ENCODE data around the gene INSM2. TPM values are rescaled to one million over a fixed set of nuclear protein-coding genes. Genes with fewer than 3 reads are reported as not detected.

Gene INSM2
- total and polyA plus RNA-seq, 2 of the 13 experiments (the other 11 are each of a cell fraction or from before 2014, with no cell fraction given) = not detected

DNA sequence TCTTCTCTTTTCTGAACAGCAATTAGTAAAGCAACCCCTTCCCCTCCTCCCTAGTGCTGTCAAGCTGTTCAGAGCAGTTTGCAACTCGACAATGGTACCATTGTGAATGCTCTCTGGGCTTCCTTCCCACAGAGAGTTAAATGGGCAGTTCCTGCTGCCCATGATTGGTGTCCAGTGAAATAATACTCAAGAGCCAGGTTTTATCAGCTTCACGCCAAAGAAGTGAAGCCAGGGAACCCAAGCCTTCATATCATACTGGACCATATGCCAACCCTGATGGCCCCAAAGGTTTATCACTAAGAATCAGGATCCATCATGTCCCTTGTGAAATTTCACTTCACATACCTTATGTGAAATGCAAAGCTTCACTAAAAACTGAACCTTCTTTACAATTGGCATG lies 24.7 kb downstream of the INSM2 start:
- no peaks in the 10 kb centered on the region for H3K9me3 ChIP-seq (ENCODE audit: low read length)
- ATAC-seq (0 out of 3 replicates have a peak, but pooled peaks have one; percentile 20), DNase-seq (ENCODE audit: low spot score) (no peak), FAIRE-seq (no peak)
- H3K27ac ChIP-seq (ENCODE audit: extremely low read length, insufficient read depth, low read length) = no peak overlapping the region
- CTCF ChIA-PET (ENCODE audit: low intra/inter-chr PET ratio, low total read pairs) = no interaction called here
- POLR2A ChIA-PET = no interaction called here
- WGBS (ENCODE audit: low lambda C conversion rate) = 88% methylated on average over 2 of the region's 2 CpGs
- no peaks in the 10 kb centered on the region for H3K4me1 ChIP-seq (ENCODE audit: insufficient read depth, low read length)
- H2AFZ ChIP-seq (ENCODE audit: low read length) = no peak overlapping the region
- H3K4me3 ChIP-seq (replicated peaks in 1 of 3; ENCODE audit: insufficient read depth in 1 of 3, low read depth in 2 of 3, low read length in 3 of 3) = no peak overlapping the region
- intact Hi-C loops (cut with micrococcal nuclease; ENCODE audit: unreplicated experiment) (no loop called here), in situ Hi-C loops (cut with HindIII; ENCODE audit: extremely low pct_ligation_motif_present, low pct_unique_long_range_greater_than_20kb) (no loop called here)
- H3K79me2 ChIP-seq (ENCODE audit: insufficient read depth, low read length) = no peaks in the 10 kb centered on the region
- TF ChIP-seq RBM22 (optimal IDR thresholded peaks at IDR 0.05; ENCODE audit: low read length) (peak; percentile 93), ZNF652 (CRISPR knock-in tag; IDR thresholded peaks at IDR 0.05; ENCODE audit: borderline replicate concordance, low read depth) (peak; percentile 80), ZBTB7B (CRISPR knock-in tag; IDR thresholded peaks at IDR 0.05) (no peak)
- TF ChIP-seq, protein P1, sequence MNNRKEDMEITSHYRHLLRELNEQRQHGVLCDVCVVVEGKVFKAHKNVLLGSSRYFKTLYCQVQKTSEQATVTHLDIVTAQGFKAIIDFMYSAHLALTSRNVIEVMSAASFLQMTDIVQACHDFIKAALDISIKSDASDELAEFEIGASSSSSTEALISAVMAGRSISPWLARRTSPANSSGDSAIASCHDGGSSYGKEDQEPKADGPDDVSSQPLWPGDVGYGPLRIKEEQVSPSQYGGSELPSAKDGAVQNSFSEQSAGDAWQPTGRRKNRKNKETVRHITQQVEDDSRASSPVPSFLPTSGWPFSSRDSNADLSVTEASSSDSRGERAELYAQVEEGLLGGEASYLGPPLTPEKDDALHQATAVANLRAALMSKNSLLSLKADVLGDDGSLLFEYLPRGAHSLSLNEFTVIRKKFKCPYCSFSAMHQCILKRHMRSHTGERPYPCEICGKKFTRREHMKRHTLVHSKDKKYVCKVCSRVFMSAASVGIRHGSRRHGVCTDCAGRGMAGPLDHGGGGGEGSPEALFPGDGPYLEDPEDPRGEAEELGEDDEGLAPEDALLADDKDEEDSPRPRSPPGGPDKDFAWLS (CRISPR knock-in tag; IDR thresholded peaks at IDR 0.05; ENCODE audit: borderline replicate concordance) = 0 out of 2 replicates have a peak, but pooled peaks have one; percentile 50
- H3K4me2 ChIP-seq (ENCODE audit: low read depth, low read length) = no peak overlapping the region
- no peaks in the 10 kb centered on the region for H4K20me1 ChIP-seq (ENCODE audit: insufficient read depth, low read length)
- no TSS peak for BruUV-seq (replicated peaks)
- no peaks in the 10 kb centered on the region for H3K27me3 ChIP-seq (ENCODE audit: control insufficient read depth in 1 of 2, insufficient read depth in 2 of 2, low read length in 2 of 2)
- H3K36me3 ChIP-seq (replicated peaks in 1 of 2; ENCODE audit: control insufficient read depth in 1 of 2, insufficient read depth in 2 of 2, low read length in 2 of 2) = no peaks in the 10 kb centered on the region
- H3K9ac ChIP-seq (ENCODE audit: insufficient read depth, low read depth, low read length) = no peak overlapping the region

DNA sequence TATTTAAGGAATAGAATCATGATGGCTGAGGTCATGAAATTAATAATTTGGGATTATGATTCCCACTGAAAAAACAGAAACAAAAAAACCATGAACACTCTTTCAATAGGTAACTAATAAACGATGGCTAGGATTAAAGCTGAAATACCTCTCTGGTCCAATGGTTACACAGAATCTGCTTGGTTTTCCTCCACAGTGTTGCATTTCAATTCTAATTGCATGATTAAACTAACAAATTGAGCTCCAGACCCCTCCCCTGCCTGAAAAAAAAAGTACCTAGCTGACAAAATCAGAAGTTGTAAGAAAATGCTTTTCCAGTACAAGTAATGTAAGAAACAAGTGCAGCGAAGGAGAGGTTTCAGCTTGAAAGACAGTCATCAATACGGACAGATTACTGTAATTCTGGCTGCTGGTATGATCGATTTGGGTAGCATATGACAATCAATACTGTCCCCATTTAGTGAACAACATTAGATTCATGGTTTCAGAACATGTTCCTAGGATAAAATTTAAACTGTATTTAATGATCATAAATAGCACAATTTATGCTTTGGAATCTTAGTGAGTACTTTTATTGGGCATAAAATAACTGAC lies 32.0 kb downstream of the INSM2 start:
- no peak overlapping the region for H3K9ac ChIP-seq (ENCODE audit: insufficient read depth, low read depth, low read length)
- no peaks in the 10 kb centered on the region for H3K4me1 ChIP-seq (ENCODE audit: insufficient read depth, low read length)
- WGBS (ENCODE audit: low lambda C conversion rate) = 93% methylated on average over 4 of the region's 4 CpGs
- ChIA-PET CTCF (ENCODE audit: low intra/inter-chr PET ratio, low total read pairs) (no interaction called here), POLR2A (no interaction called here)
- H3K27ac ChIP-seq (ENCODE audit: extremely low read length, insufficient read depth, low read length) = no peak overlapping the region
- H3K27me3 ChIP-seq (ENCODE audit: control insufficient read depth in 1 of 2, insufficient read depth in 2 of 2, low read length in 2 of 2) = no peaks in the 10 kb centered on the region
- ATAC-seq = no peak
- H3K4me3 ChIP-seq (replicated peaks in 1 of 3; ENCODE audit: insufficient read depth in 1 of 3, low read depth in 2 of 3, low read length in 3 of 3) = no peak overlapping the region
- H3K79me2 ChIP-seq (ENCODE audit: insufficient read depth, low read length) = no peaks in the 10 kb centered on the region
- peaks cover 2 to 15% of the 10 kb centered on the region in 2 experiments; a peak in 4 of 5 replicates for H3K36me3 ChIP-seq (replicated peaks in 1 of 2; ENCODE audit: control insufficient read depth in 1 of 2, insufficient read depth in 2 of 2, low read length in 2 of 2)
- 0 out of 2 replicates have a peak, but pooled peaks have one; percentile 20 for TF ChIP-seq HNRNPUL1 (IDR thresholded peaks at IDR 0.05; ENCODE audit: low read depth, low read length)
- TF ChIP-seq SYNCRIP (IDR thresholded peaks at IDR 0.05; ENCODE audit: insufficient read depth, low read depth, low read length) = 0 out of 2 replicates have a peak, but pooled peaks have one; percentile 73
- TF ChIP-seq MBD4 (IDR thresholded peaks at IDR 0.05; ENCODE audit: borderline replicate concordance, low read length) = no peak
- TF ChIP-seq RBM22 (optimal IDR thresholded peaks at IDR 0.05; ENCODE audit: low read length) = peak; percentile 61
- DNase-seq (ENCODE audit: low spot score) = no peak
- BruUV-seq (replicated peaks) = no TSS peak
- no peak overlapping the region for H2AFZ ChIP-seq (ENCODE audit: low read length)
- intact Hi-C loops (cut with micrococcal nuclease; ENCODE audit: unreplicated experiment) = no loop called here
- in situ Hi-C loops (cut with HindIII; ENCODE audit: extremely low pct_ligation_motif_present, low pct_unique_long_range_greater_than_20kb) = no loop called here
- no peaks in the 10 kb centered on the region for H3K9me3 ChIP-seq (ENCODE audit: low read length)
- H3K4me2 ChIP-seq (ENCODE audit: low read depth, low read length) = no peak overlapping the region
- FAIRE-seq = no peak
- no peaks in the 10 kb centered on the region for H4K20me1 ChIP-seq (ENCODE audit: insufficient read depth, low read length)

Data from HepG2 (cell line).